ENCODE data around the gene SNAP91. TPM values are rescaled to one million over a fixed set of nuclear protein-coding genes. Genes with fewer than 3 reads are reported as not detected.

The SNAP91 gene
- total RNA-seq, 1 donor from 2014 or later = not detected

DNA sequence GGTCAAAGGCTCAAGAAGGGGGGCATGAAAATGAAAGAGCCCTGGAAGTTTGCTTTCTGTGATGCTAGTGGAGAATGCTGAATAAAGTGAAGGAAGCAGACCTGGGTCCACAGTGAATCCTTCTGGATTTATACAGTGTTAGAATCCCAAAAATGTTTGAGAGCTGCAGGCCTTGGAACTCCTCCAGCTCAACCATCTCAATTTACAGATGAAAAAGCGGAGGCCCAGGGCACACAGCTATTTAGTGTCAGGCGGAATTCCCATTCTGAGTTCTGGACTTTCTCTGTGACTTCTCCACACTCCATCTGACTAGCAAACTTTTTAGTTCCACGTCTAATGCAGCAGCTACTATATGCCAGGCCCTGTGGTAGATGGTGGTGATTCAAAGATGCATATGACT lies 198.1 kb downstream of the SNAP91 start:
- no peak for DNase-seq (ENCODE audit: low read depth)
- no peak overlapping the region for H3K4me3 ChIP-seq (ENCODE audit: low read depth, low read length)
- TF ChIP-seq, protein P1, sequence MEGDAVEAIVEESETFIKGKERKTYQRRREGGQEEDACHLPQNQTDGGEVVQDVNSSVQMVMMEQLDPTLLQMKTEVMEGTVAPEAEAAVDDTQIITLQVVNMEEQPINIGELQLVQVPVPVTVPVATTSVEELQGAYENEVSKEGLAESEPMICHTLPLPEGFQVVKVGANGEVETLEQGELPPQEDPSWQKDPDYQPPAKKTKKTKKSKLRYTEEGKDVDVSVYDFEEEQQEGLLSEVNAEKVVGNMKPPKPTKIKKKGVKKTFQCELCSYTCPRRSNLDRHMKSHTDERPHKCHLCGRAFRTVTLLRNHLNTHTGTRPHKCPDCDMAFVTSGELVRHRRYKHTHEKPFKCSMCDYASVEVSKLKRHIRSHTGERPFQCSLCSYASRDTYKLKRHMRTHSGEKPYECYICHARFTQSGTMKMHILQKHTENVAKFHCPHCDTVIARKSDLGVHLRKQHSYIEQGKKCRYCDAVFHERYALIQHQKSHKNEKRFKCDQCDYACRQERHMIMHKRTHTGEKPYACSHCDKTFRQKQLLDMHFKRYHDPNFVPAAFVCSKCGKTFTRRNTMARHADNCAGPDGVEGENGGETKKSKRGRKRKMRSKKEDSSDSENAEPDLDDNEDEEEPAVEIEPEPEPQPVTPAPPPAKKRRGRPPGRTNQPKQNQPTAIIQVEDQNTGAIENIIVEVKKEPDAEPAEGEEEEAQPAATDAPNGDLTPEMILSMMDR (conservative IDR thresholded peaks at IDR 0.05; ENCODE audit: low read depth, low read length) = no peak

DNA sequence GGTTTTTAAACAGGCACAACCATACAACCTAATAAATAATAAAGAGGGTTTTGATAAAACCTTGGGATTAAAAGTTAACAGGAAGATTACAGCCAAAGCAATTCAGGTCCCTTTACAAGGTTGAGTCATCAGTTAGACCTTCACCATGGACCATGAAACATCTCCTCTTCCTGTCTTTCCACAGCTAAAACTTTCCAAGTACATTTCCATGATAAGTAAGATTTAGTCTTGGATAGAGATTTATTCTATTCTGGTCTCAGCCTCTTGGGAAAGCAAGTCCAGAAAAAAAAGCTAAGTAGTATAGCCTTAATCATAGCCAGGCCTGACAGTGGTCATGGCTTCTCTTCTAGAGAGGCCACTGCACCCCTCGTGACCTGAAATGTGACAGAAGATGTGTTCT lies 199.5 kb downstream of the SNAP91 start:
- H3K4me3 ChIP-seq (ENCODE audit: low read depth, low read length) = no peak overlapping the region
- DNase-seq (ENCODE audit: low read depth) = no peak
- TF ChIP-seq, protein P1 (conservative IDR thresholded peaks at IDR 0.05; ENCODE audit: low read depth, low read length) = no peak

DNA sequence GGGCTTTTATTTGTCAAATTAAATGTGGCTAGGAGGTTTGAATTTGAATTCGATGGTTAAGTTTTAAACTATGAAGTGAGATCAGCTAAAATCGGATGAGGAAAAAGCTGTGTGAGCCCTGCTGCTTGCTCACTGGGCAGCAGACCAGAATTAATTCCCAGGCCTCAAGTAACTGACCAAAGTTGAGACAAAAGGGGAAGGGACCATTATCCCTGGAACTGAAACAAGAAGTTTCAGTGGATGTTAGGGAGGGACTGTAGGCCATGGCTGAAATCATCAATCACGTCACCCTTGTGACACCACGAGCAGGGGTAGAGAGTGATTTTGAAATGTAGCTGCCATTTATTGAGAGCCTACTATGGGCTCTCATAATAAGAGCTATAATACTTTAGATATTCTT lies 203.5 kb downstream of the SNAP91 start:
- H3K4me3 ChIP-seq (ENCODE audit: low read depth, low read length) = no peak overlapping the region
- DNase-seq (ENCODE audit: low read depth) = no peak
- TF ChIP-seq, protein P1 (conservative IDR thresholded peaks at IDR 0.05; ENCODE audit: low read depth, low read length) = no peak

Other genes with a start within 250 kb of the SNAP91 start
- 0.06 and 0.14 TPM in 2 replicates for gene PRSS35, start 196.6 kb downstream of the SNAP91 start, total RNA-seq
- gene RIPPLY2, start 144.3 kb upstream of the SNAP91 start, total RNA-seq = not detected in 2 replicates
- 8.2 and 11.3 TPM in 2 replicates for gene CYB5R4, start 150.6 kb upstream of the SNAP91 start, total RNA-seq

Data from epithelial cell of proximal tubule (primary cell).